Endothelial cell (in vitro differentiated cells): Measurements from ENCODE around the gene TKTL1. TPM values are rescaled to one million over a fixed set of nuclear protein-coding genes. Genes with fewer than 3 reads are reported as not detected.
"Not testable (repeated sequence)": the region's sequence is repeated elsewhere in the genome, so short reads cannot be mapped to it uniquely, and the experiment has no call there.

Experiments used
- DNase-seq: peaks from one replicate; pipeline ENCODE4 v3.0.0; 2021; ENCODE audit warnings: low spot score
- H3K27ac Mint-ChIP-seq: one replicate; pipeline ENCODE4 v1.8.0; 2021; ENCODE audit warnings: mixed read lengths, inconsistent platforms; ENCODE audit not compliant: unreplicated experiment
- H3K27me3 Mint-ChIP-seq: one replicate; pipeline ENCODE4 v1.8.0; 2021; ENCODE audit warnings: mild to moderate bottlenecking, moderate library complexity, mixed read lengths, inconsistent platforms; ENCODE audit not compliant: unreplicated experiment
- H3K36me3 Mint-ChIP-seq: one replicate; pipeline ENCODE4 v1.8.0; 2021; ENCODE audit warnings: mild to moderate bottlenecking, low read depth, mixed read lengths, inconsistent platforms; ENCODE audit not compliant: unreplicated experiment
- H3K4me1 Mint-ChIP-seq: one replicate; pipeline ENCODE4 v1.8.0; 2021; ENCODE audit warnings: mild to moderate bottlenecking, mixed read lengths, inconsistent platforms; ENCODE audit not compliant: unreplicated experiment
- H3K4me3 Mint-ChIP-seq: one replicate; pipeline ENCODE4 v1.8.0; 2021; ENCODE audit warnings: mild to moderate bottlenecking, mixed read lengths, inconsistent platforms; ENCODE audit not compliant: unreplicated experiment
- H3K9me3 Mint-ChIP-seq: one replicate; pipeline ENCODE4 v1.8.0; 2021; ENCODE audit warnings: mixed read lengths, inconsistent platforms; ENCODE audit not compliant: unreplicated experiment
- CTCF ChIP-seq: fragments of 200-600 bp; sonication (generic); IDR thresholded peaks from one replicate; pipeline ENCODE4 v1.5.0; 2021; ENCODE audit warnings: antibody characterized with exemption; ENCODE audit not compliant: unreplicated experiment
- total RNA-seq: library from RNA; stranded (reverse); fragmentation: NEBNext Ultra II Directional; extraction: Animal tissue kit (Norgen Biotek cat#: 25700); gene quantifications from one replicate; pipeline ENCODE4 v1.2.1, GENCODE V29; 2021; ENCODE audit not compliant: unreplicated experiment

TKTL1 gene
- total RNA-seq, 1 donor from 2014 or later = 7.1 TPM

GRCh38 chrX:154329294-154329693, 33.7 kb downstream of the TKTL1 start:
- DNase-seq = no peak
- no peaks in the 10 kb centered on the region for H3K4me1 Mint-ChIP-seq
- no peaks in the 10 kb centered on the region for H3K9me3 Mint-ChIP-seq
- no peak overlapping the region for H3K27ac Mint-ChIP-seq
- peaks cover 5% of the 10 kb centered on the region for H3K27me3 Mint-ChIP-seq
- no peaks in the 10 kb centered on the region for H3K36me3 Mint-ChIP-seq
- no peak for TF ChIP-seq CTCF
- no peak overlapping the region for H3K4me3 Mint-ChIP-seq

GRCh38 chrX:154332561-154332960, 37.0 kb downstream of the TKTL1 start:
- Mint-ChIP-seq H3K9me3 (no peaks in the 10 kb centered on the region), H3K4me3 (no peak overlapping the region), H3K36me3 (no peaks in the 10 kb centered on the region), H3K27ac (no peak overlapping the region), H3K27me3 (no peaks in the 10 kb centered on the region), H3K4me1 (no peaks in the 10 kb centered on the region)
- TF ChIP-seq CTCF = no peak
- no peak for DNase-seq

DNA sequence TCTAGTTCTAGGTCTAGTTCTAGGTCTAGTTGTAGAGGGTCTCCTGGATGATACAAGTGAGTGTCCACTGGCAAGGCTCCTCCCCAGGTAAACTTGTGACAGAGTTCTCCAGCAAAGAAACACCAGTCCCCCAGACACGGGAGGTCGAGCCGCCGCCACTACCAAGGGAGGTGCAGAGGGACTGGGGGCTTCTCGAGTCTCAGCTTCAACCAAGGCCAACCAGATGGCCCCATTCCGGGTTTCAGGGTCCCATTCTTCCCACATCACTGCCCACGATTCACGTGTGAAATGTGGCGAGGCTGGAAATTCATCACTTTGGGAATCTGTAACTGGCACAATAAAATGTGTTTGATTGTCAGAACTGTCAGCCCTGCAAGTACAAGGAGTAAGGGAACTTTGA, 37.5 kb downstream of the TKTL1 start:
- H3K9me3 Mint-ChIP-seq = no peaks in the 10 kb centered on the region
- no peak for DNase-seq
- no peak overlapping the region for H3K27ac Mint-ChIP-seq

DNA sequence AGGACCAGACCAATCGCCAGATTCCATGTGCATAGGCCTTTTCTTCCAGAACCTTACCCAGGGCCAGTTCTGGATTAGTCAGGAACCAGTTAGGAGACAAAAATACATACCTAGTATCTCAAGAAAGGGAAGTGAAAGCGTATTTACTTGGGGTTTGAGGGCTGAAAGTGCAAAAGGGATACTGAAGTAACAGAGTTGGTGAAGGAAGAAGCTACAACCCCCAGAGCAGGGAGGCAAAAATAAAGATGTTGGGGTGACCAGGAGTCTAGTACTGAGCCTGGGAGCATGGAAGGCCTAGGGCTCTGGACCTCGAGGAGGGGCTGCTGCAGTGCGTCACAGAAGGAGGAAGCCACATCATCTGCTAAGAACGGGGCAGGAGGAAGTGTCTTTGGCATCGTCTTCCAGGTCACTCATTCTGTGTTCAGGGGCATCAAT, 38.3 kb downstream of the TKTL1 start:
- Mint-ChIP-seq H3K4me3 (no peak overlapping the region), H3K9me3 (no peaks in the 10 kb centered on the region), H3K4me1 (no peaks in the 10 kb centered on the region), H3K36me3 (no peaks in the 10 kb centered on the region), H3K27me3 (no peaks in the 10 kb centered on the region), H3K27ac (no peak overlapping the region)
- no peak for DNase-seq
- no peak for TF ChIP-seq CTCF

More for the DNA sequence above, 37.5 kb downstream of the TKTL1 start:
- no peaks in the 10 kb centered on the region for H3K36me3 Mint-ChIP-seq
- no peaks in the 10 kb centered on the region for H3K4me1 Mint-ChIP-seq
- no peak overlapping the region for H3K4me3 Mint-ChIP-seq
- H3K27me3 Mint-ChIP-seq = no peaks in the 10 kb centered on the region
- TF ChIP-seq CTCF = no peak

DNA sequence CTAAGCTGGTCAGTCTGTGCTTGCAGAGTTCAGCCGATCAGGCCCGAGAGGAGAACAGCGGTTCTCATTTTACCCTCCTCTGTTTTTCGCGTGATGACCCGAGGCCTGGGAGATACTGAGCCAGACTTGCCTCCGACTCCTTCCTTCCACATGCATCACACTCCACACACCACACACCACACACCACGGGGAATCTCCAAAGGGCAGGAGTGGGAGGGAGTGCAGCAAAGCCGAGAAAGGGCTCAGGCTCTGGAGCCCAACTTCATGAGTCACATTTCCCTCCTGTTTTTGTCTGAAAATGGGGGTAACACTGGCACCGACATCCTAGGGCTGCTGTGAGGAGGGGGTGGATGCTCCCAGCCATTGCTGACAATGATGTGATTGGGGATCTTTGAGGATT, 38.9 kb downstream of the TKTL1 start:
- H3K27me3 Mint-ChIP-seq = no peaks in the 10 kb centered on the region
- H3K9me3 Mint-ChIP-seq = no peaks in the 10 kb centered on the region
- no peak overlapping the region for H3K4me3 Mint-ChIP-seq
- no peak overlapping the region for H3K27ac Mint-ChIP-seq
- H3K4me1 Mint-ChIP-seq = no peaks in the 10 kb centered on the region
- no peak for DNase-seq
- no peak for TF ChIP-seq CTCF
- H3K36me3 Mint-ChIP-seq = no peaks in the 10 kb centered on the region

GRCh38 chrX:154341399-154342298, 46.1 kb downstream of the TKTL1 start:
- H3K4me3 Mint-ChIP-seq, H3K27ac Mint-ChIP-seq, H3K9me3 Mint-ChIP-seq, DNase-seq, H3K27me3 Mint-ChIP-seq, H3K36me3 Mint-ChIP-seq, H3K4me1 Mint-ChIP-seq: not testable (repeated sequence)

GRCh38 chrX:154343063-154343462, 47.5 kb downstream of the TKTL1 start:
- not testable (repeated sequence) for H3K27me3 Mint-ChIP-seq, H3K4me3 Mint-ChIP-seq, H3K4me1 Mint-ChIP-seq, H3K9me3 Mint-ChIP-seq, H3K36me3 Mint-ChIP-seq, H3K27ac Mint-ChIP-seq, DNase-seq
